ENCODE measurements around the gene SDC1. TPM values are rescaled to one million over a fixed set of nuclear protein-coding genes. Genes with fewer than 3 reads are reported as not detected.

Gene SDC1
- total RNA-seq, 4 donors from 2014 or later: 103 to 192 (median 127) TPM

GRCh38 chr2:20208476-20208859 is 16.5 kb downstream of the SDC1 start:
- H3K27me3 ChIP-seq: no peaks in the 10 kb centered on the region
- peak overlapping the region; percentile 52 to 64 (median 64) for H3K27ac ChIP-seq
- TF ChIP-seq, protein P1, sequence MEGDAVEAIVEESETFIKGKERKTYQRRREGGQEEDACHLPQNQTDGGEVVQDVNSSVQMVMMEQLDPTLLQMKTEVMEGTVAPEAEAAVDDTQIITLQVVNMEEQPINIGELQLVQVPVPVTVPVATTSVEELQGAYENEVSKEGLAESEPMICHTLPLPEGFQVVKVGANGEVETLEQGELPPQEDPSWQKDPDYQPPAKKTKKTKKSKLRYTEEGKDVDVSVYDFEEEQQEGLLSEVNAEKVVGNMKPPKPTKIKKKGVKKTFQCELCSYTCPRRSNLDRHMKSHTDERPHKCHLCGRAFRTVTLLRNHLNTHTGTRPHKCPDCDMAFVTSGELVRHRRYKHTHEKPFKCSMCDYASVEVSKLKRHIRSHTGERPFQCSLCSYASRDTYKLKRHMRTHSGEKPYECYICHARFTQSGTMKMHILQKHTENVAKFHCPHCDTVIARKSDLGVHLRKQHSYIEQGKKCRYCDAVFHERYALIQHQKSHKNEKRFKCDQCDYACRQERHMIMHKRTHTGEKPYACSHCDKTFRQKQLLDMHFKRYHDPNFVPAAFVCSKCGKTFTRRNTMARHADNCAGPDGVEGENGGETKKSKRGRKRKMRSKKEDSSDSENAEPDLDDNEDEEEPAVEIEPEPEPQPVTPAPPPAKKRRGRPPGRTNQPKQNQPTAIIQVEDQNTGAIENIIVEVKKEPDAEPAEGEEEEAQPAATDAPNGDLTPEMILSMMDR (IDR thresholded peaks at IDR 0.05): no peak
- TF ChIP-seq EP300 (IDR thresholded peaks at IDR 0.05; ENCODE audit: low read depth): no peak
- no peak for TF ChIP-seq POLR2AphosphoS5 (IDR thresholded peaks at IDR 0.05)
- TF ChIP-seq POLR2A (IDR thresholded peaks at IDR 0.05): no peak
- peak; percentile 49 for DNase-seq
- WGBS, 2 donors (ENCODE audit: low coverage in 1 of 2): 48% methylated on average over 5 of the region's 5 CpGs; no CpG with 5 or more reads in 1 of the 2 donors
- no peaks in the 10 kb centered on the region for H3K36me3 ChIP-seq
- intact Hi-C loops (cut with DNase I; ENCODE audit: low total_unique reads) (no loop called here), in situ Hi-C loops (cut with MboI; ENCODE audit: low pct_ligation_motif_present in 1 of 4, low pct_unique_long_range_greater_than_20kb in 1 of 4, low sequenced_read_pairs in 3 of 4) (no loop called here)
- H3K4me3 ChIP-seq: no peak overlapping the region
- H3K4me1 ChIP-seq: peaks cover 3 to 24% (median 13%) of the 10 kb centered on the region in 4 donors
- no peaks in the 10 kb centered on the region for H3K9me3 ChIP-seq

DNA sequence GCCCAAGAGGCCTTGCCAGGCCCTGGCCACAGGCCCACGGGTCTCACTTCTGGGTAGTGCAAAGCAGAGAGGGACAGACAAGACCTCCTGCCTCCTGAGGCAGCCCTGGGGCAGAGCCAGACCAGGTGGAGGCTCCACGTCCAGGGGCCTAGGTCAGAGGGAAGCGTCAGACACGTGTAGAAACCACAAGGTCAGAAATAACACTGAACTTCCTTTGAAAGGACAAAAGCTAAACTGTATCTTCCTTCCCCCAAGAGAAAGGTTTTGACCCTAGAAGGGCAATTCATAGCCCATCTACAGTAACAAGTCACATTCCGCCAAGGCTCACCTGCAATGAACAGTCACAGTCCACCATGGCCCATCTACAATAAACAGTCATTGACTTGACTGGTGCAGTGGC is 17.9 kb downstream of the SDC1 start:
- Histone ChIP-seq H3K36me3 (no peaks in the 10 kb centered on the region), H3K27ac (peak overlapping the region; percentile 14 to 64 (median 58)), H3K4me1 (peaks cover 0 to 24% (median 13%) of the 10 kb centered on the region in 4 donors), H3K4me3 (no peak overlapping the region), H3K9me3 (no peaks in the 10 kb centered on the region), H3K27me3 (no peaks in the 10 kb centered on the region)
- in situ Hi-C loops (cut with MboI; ENCODE audit: low pct_ligation_motif_present in 1 of 4, low pct_unique_long_range_greater_than_20kb in 1 of 4, low sequenced_read_pairs in 3 of 4) (no loop called here), intact Hi-C loops (cut with DNase I; ENCODE audit: low total_unique reads) (no loop called here)
- peak; percentile 61 for DNase-seq
- WGBS, 2 donors (ENCODE audit: low coverage in 1 of 2): 34 to 59% methylated on average over 3 to 5 of the region's 5 CpGs
- peak in 1 of 3 donors; percentile 4 for TF ChIP-seq POLR2AphosphoS5 (IDR thresholded peaks at IDR 0.05)
- TF ChIP-seq, protein P1 (IDR thresholded peaks at IDR 0.05): no peak

- DNase-seq: peak; percentile 67
- Histone ChIP-seq H3K4me1 (peaks cover 0 to 24% (median 13%) of the 10 kb centered on the region in 4 donors), H3K27me3 (no peaks in the 10 kb centered on the region), H3K27ac (peak overlapping the region in 2 of 4 donors; percentile 39 to 64), H3K36me3 (no peaks in the 10 kb centered on the region), H3K9me3 (no peaks in the 10 kb centered on the region), H3K4me3 (no peak overlapping the region)
- intact Hi-C loops (cut with DNase I; ENCODE audit: low total_unique reads): no loop called here
- WGBS, 2 donors (ENCODE audit: low coverage in 1 of 2): 64% methylated on average over 5 of the region's 10 CpGs; no CpG with 5 or more reads in 1 of the 2 donors
- TF ChIP-seq, protein P1 (IDR thresholded peaks at IDR 0.05): no peak
- peak in 1 of 3 donors; percentile 33 for TF ChIP-seq POLR2AphosphoS5 (IDR thresholded peaks at IDR 0.05)
- in situ Hi-C loops (cut with MboI; ENCODE audit: low pct_ligation_motif_present in 1 of 4, low pct_unique_long_range_greater_than_20kb in 1 of 4, low sequenced_read_pairs in 3 of 4): no loop called here
These were observed 18.9 kb downstream of the SDC1 start for GRCh38 chr2:20205915-20206524.

- peak overlapping the region in 2 of 4 donors; percentile 39 to 64 for H3K27ac ChIP-seq
- in situ Hi-C loops (cut with MboI; ENCODE audit: low pct_ligation_motif_present in 1 of 4, low pct_unique_long_range_greater_than_20kb in 1 of 4, low sequenced_read_pairs in 3 of 4): no loop called here
These were observed 19.9 kb downstream of the SDC1 start for GRCh38 chr2:20205069-20205468.

More at GRCh38 chr2:20205069-20205468, 19.9 kb downstream of the SDC1 start:
- intact Hi-C loops (cut with DNase I; ENCODE audit: low total_unique reads): no loop called here
- no peaks in the 10 kb centered on the region for H3K36me3 ChIP-seq
- H3K4me1 ChIP-seq: peaks cover 0 to 24% (median 13%) of the 10 kb centered on the region in 4 donors
- H3K9me3 ChIP-seq: no peaks in the 10 kb centered on the region
- H3K4me3 ChIP-seq: no peak overlapping the region
- DNase-seq: no peak
- H3K27me3 ChIP-seq: no peaks in the 10 kb centered on the region
- TF ChIP-seq POLR2A (IDR thresholded peaks at IDR 0.05) (no peak), POLR2AphosphoS5 (IDR thresholded peaks at IDR 0.05) (no peak), EP300 (IDR thresholded peaks at IDR 0.05; ENCODE audit: low read depth) (no peak)
- TF ChIP-seq, protein P1 (IDR thresholded peaks at IDR 0.05): no peak
- 74% methylated on average over 7 of the region's 7 CpGs; no CpG with 5 or more reads in 1 of the 2 donors for WGBS, 2 donors (ENCODE audit: low coverage in 1 of 2)
